ENCODE measurements around the gene CYP3A5.
"Not testable (repeated sequence)": the region's sequence is repeated elsewhere in the genome, so short reads cannot be mapped to it uniquely, and the experiment has no call there.

Gene CYP3A5

GRCh38 chr7:99642027-99642426, 37.8 kb downstream of the CYP3A5 start:
- DNase-seq (ENCODE audit: low spot score): no peak

GRCh38 chr7:99639267-99639666, 40.5 kb downstream of the CYP3A5 start:
- DNase-seq (ENCODE audit: low spot score): no peak

GRCh38 chr7:99638731-99639130, 41.1 kb downstream of the CYP3A5 start:
- no peak for DNase-seq (ENCODE audit: low spot score)

- not testable (repeated sequence) for DNase-seq (ENCODE audit: low spot score)
Observed at GRCh38 chr7:99637414-99637813, 42.4 kb downstream of the CYP3A5 start.

- no peak for DNase-seq (ENCODE audit: low spot score)
Observed at GRCh38 chr7:99631295-99632109, 48.3 kb downstream of the CYP3A5 start.

- DNase-seq (ENCODE audit: low spot score): no peak
Observed at GRCh38 chr7:99629643-99630042, 50.2 kb downstream of the CYP3A5 start.

- DNase-seq (ENCODE audit: low spot score): no peak
Observed at GRCh38 chr7:99628471-99629465, 51.0 kb downstream of the CYP3A5 start.

GRCh38 chr7:99627513-99627912, 52.3 kb downstream of the CYP3A5 start:
- DNase-seq (ENCODE audit: low spot score): no peak

GRCh38 chr7:99626661-99627060, 53.1 kb downstream of the CYP3A5 start:
- no peak for DNase-seq (ENCODE audit: low spot score)

- no peak for DNase-seq (ENCODE audit: low spot score)
Observed at GRCh38 chr7:99625961-99626360, 53.8 kb downstream of the CYP3A5 start.

GRCh38 chr7:99625321-99625720, 54.5 kb downstream of the CYP3A5 start:
- DNase-seq (ENCODE audit: low spot score): no peak

GRCh38 chr7:99624484-99624883, 55.3 kb downstream of the CYP3A5 start:
- peak; percentile 72 for DNase-seq (ENCODE audit: low spot score)

GRCh38 chr7:99623702-99624447, 55.9 kb downstream of the CYP3A5 start:
- no peak for DNase-seq (ENCODE audit: low spot score)

GRCh38 chr7:99623091-99623693, 56.6 kb downstream of the CYP3A5 start:
- no peak for DNase-seq (ENCODE audit: low spot score)

GRCh38 chr7:99622596-99622995, 57.2 kb downstream of the CYP3A5 start:
- no peak for DNase-seq (ENCODE audit: low spot score)

GRCh38 chr7:99621271-99621670, 58.5 kb downstream of the CYP3A5 start:
- no peak for DNase-seq (ENCODE audit: low spot score)

- DNase-seq (ENCODE audit: low spot score): no peak
Observed at GRCh38 chr7:99619571-99620130, 60.1 kb downstream of the CYP3A5 start.

GRCh38 chr7:99618726-99619125, 61.1 kb downstream of the CYP3A5 start:
- DNase-seq (ENCODE audit: low spot score): no peak

GRCh38 chr7:99617192-99617781, 62.5 kb downstream of the CYP3A5 start:
- DNase-seq (ENCODE audit: low spot score): no peak

GRCh38 chr7:99616359-99617191, 63.2 kb downstream of the CYP3A5 start, which contains the start of gene ZSCAN25:
Gene ZSCAN25, plus strand, starts transcription at chr7:99616946. Its CDS starts 2,661 bp downstream, at chr7:99619607.
- DNase-seq (ENCODE audit: low spot score): peak; percentile 88

Data from CD4-positive, alpha-beta T cell treated with Interleukin-6 at 100 ng/mL for 8 hours (primary cell).